SK-N-MC (cell line): Measurements from ENCODE around the gene AOC3.

Experiments
- EZH2 ChIP-seq: fragments of 200-600 bp; sonication (generic); IDR thresholded peaks from one replicate; pipeline ENCODE4 v1.6.1; 2017; ENCODE audit warnings: antibody characterized with exemption
- POLR2AphosphoS5 ChIP-seq: IDR thresholded peaks from 2 replicates; pipeline ENCODE4 v1.6.1; 2012; ENCODE audit warnings: mild to moderate bottlenecking, low read depth, low read length, borderline replicate concordance

- TF ChIP-seq POLR2AphosphoS5 (no peak), EZH2 (no peak)
Measured at GRCh38 chr17:42894283-42895184, 43.5 kb downstream of the AOC3 start.
